Transverse colon (tissue), 3 donors: ENCODE results near the gene NRXN2.

Source experiments
- EP300 ChIP-seq: sonication (generic); formaldehyde crosslinking; IDR thresholded peaks from one replicate; pipeline ENCODE4 v1.6.1; 2017; ENCODE audit warnings: antibody characterized with exemption, low read depth
- POLR2A ChIP-seq: fragments of 450-650 bp; IDR thresholded peaks from one replicate; pipeline ENCODE4 v1.6.1; 2016; ENCODE audit warnings: antibody characterized with exemption, mild to moderate bottlenecking, moderate library complexity
- TF ChIP-seq, protein P1 (sequence below), 5 experiments: fragments of 200-600 bp in 3 of 5; fragments of 450-650 bp in 2 of 5; sonication (generic) in 3 of 5; IDR thresholded peaks; 1 replicate in 2 of 5; 2 replicates in 3 of 5; pipeline ENCODE4 v1.5.1; 2016 to 2017; ENCODE audit warnings: antibody characterized with exemption in 5 of 5, inconsistent platforms in 3 of 5, mild to moderate bottlenecking in 2 of 5, moderate library complexity in 1 of 5

DNA sequence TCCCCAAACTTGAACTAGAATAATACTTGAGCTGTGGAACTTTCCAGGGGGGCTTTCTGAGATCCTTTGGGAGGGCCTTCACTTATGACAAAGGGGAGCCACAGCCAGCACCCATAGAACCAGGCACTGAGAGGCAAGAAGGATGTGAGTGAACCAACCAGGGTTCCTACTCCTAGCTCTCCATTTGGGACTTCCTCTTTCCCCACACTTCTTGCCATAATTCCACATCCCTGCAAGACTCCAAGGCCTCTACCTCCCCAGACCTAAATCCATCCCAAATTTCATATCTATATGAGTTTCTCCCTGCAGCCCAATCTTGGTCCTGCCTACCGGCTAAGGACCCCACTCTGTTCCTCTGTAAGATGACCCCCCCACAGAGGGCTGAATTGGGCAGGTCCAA lies 31.5 kb downstream of the NRXN2 start:
- TF ChIP-seq POLR2A (no peak), EP300 (no peak)
- TF ChIP-seq, protein P1, sequence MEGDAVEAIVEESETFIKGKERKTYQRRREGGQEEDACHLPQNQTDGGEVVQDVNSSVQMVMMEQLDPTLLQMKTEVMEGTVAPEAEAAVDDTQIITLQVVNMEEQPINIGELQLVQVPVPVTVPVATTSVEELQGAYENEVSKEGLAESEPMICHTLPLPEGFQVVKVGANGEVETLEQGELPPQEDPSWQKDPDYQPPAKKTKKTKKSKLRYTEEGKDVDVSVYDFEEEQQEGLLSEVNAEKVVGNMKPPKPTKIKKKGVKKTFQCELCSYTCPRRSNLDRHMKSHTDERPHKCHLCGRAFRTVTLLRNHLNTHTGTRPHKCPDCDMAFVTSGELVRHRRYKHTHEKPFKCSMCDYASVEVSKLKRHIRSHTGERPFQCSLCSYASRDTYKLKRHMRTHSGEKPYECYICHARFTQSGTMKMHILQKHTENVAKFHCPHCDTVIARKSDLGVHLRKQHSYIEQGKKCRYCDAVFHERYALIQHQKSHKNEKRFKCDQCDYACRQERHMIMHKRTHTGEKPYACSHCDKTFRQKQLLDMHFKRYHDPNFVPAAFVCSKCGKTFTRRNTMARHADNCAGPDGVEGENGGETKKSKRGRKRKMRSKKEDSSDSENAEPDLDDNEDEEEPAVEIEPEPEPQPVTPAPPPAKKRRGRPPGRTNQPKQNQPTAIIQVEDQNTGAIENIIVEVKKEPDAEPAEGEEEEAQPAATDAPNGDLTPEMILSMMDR (IDR thresholded peaks at IDR 0.05), result no peak
